Measurements from ENCODE around the gene LRRK2.

DNA sequence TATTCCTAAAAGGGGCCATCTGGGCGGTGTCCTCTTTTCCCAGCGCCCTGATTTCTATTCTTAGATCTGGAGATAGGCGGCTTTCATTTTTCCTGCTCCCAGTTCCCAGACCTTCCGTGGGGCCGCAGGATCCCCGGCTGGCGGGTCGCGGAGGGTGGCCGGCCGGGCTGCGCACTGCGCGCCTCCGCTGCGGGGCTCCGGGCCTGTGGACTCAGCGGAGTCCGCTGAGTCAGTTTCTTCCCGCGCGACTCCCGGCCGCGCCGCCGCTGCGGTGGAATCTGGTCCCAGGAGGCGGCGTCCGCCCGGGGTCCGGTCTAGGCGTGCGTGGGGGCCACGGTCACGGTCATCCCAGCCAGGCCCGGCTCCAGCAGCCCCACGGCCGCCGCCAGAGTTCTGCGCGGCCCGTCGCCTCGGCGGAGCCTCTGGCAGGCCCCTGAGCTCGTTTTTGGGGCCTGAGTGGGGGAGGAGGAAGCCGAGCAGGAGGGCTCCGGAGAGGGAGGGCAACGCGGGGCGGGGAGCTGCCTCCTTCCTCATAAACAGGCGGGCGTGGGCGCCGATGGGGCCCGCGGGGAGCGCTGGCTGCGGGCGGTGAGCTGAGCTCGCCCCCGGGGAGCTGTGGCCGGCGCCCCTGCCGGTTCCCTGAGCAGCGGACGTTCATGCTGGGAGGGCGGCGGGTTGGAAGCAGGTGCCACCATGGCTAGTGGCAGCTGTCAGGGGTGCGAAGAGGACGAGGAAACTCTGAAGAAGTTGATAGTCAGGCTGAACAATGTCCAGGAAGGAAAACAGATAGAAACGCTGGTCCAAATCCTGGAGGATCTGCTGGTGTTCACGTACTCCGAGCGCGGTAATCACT is at the start of gene LRRK2:
- TF ChIP-seq POLR2AphosphoS5 (IDR thresholded peaks at IDR 0.05) (peak in 2 of 3 donors; percentile 46 to 59), POLR2A (IDR thresholded peaks at IDR 0.05) (no peak), EP300 (IDR thresholded peaks at IDR 0.05) (no peak)
- TF ChIP-seq, protein P1, sequence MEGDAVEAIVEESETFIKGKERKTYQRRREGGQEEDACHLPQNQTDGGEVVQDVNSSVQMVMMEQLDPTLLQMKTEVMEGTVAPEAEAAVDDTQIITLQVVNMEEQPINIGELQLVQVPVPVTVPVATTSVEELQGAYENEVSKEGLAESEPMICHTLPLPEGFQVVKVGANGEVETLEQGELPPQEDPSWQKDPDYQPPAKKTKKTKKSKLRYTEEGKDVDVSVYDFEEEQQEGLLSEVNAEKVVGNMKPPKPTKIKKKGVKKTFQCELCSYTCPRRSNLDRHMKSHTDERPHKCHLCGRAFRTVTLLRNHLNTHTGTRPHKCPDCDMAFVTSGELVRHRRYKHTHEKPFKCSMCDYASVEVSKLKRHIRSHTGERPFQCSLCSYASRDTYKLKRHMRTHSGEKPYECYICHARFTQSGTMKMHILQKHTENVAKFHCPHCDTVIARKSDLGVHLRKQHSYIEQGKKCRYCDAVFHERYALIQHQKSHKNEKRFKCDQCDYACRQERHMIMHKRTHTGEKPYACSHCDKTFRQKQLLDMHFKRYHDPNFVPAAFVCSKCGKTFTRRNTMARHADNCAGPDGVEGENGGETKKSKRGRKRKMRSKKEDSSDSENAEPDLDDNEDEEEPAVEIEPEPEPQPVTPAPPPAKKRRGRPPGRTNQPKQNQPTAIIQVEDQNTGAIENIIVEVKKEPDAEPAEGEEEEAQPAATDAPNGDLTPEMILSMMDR (IDR thresholded peaks at IDR 0.05), result no peak

Data from stomach (tissue), 4 donors.